SK-N-SH (cell line): ENCODE results near the gene NEURL3.

Experiments used
- RAD21 ChIP-seq: IDR thresholded peaks from 2 replicates; pipeline ENCODE4 v1.6.1; 2012; ENCODE audit warnings: mild to moderate bottlenecking, low read length
- SIN3A ChIP-seq: IDR thresholded peaks from 2 replicates; pipeline ENCODE4 v1.6.1; 2012; ENCODE audit warnings: low read depth, mild to moderate bottlenecking, low read length, moderate library complexity, borderline replicate concordance

- TF ChIP-seq RAD21 (no peak), SIN3A (no peak)
These were observed 48.2 kb upstream of the NEURL3 start for GRCh38 chr2:96553176-96553956.
